Mucosa of rectum (tissue), 2 donors: ENCODE data around the gene GABRG3.
"Not testable (repeated sequence)": the region's sequence is repeated elsewhere in the genome, so short reads cannot be mapped to it uniquely, and the experiment has no call there.

Source experiments
- H3K27ac ChIP-seq, 2 donors: one replicate each; pipeline ENCODE4 v1.7.0; 2013; ENCODE audit warnings: inconsistent platforms in 2 of 2, low read depth in 2 of 2, low read length in 2 of 2
- H3K27me3 ChIP-seq, 2 donors: one replicate each; pipeline ENCODE4 v1.7.0; 2013; ENCODE audit warnings: low read length in 2 of 2; ENCODE audit not compliant: control insufficient read depth in 2 of 2, insufficient read depth in 2 of 2
- H3K36me3 ChIP-seq, 2 donors: one replicate each; pipeline ENCODE4 v1.7.0; 2013; ENCODE audit warnings: low read length in 2 of 2; ENCODE audit not compliant: control insufficient read depth in 2 of 2, insufficient read depth in 2 of 2
- H3K4me1 ChIP-seq, 2 donors: one replicate each; pipeline ENCODE4 v1.7.0; 2013; ENCODE audit warnings: low read length in 2 of 2, mild to moderate bottlenecking in 1 of 2; ENCODE audit not compliant: control insufficient read depth in 2 of 2, insufficient read depth in 2 of 2
- H3K4me3 ChIP-seq, 2 donors: one replicate each; pipeline ENCODE4 v1.7.0; 2013; ENCODE audit warnings: low read length in 2 of 2
- H3K9ac ChIP-seq, 2 donors: one replicate each; pipeline ENCODE4 v1.7.0; 2013; ENCODE audit warnings: low read length in 2 of 2, low read depth in 1 of 2, mild to moderate bottlenecking in 1 of 2
- H3K9me3 ChIP-seq, 2 donors: one replicate each; pipeline ENCODE4 v1.7.0; 2013; ENCODE audit warnings: low read length in 2 of 2; ENCODE audit not compliant: control insufficient read depth in 2 of 2
- donor health status: healthy.
- donor health status: Normal muscosa, but diverticular disease.

Gene GABRG3

GRCh38 chr15:27182561-27183110, 211.7 kb downstream of the GABRG3 start:
- H3K4me1 ChIP-seq, result no peaks in the 10 kb centered on the region
- no peak overlapping the region for H3K9ac ChIP-seq
- no peak overlapping the region for H3K27ac ChIP-seq
- no peaks in the 10 kb centered on the region for H3K27me3 ChIP-seq
- no peaks in the 10 kb centered on the region for H3K36me3 ChIP-seq
- no peak overlapping the region for H3K4me3 ChIP-seq
- H3K9me3 ChIP-seq, result peaks cover 3 to 7% of the 10 kb centered on the region in 2 donors

- Histone ChIP-seq H3K9ac (no peak overlapping the region), H3K27ac (no peak overlapping the region), H3K4me1 (no peaks in the 10 kb centered on the region), H3K9me3 (peaks cover 3% of the 10 kb centered on the region in 2 donors), H3K27me3 (no peaks in the 10 kb centered on the region), H3K36me3 (no peaks in the 10 kb centered on the region), H3K4me3 (no peak overlapping the region)
Measured at GRCh38 chr15:27183201-27183600, 212.2 kb downstream of the GABRG3 start.

- not testable (repeated sequence) for H3K4me1 ChIP-seq, H3K27me3 ChIP-seq, H3K9ac ChIP-seq, H3K9me3 ChIP-seq, H3K27ac ChIP-seq, H3K4me3 ChIP-seq, H3K36me3 ChIP-seq
Measured at GRCh38 chr15:27191515-27191914, 220.5 kb downstream of the GABRG3 start.

GRCh38 chr15:27196691-27197090, 225.7 kb downstream of the GABRG3 start:
- Histone ChIP-seq H3K36me3 (no peaks in the 10 kb centered on the region), H3K9me3 (no peaks in the 10 kb centered on the region), H3K27ac (no peak overlapping the region), H3K4me3 (no peak overlapping the region), H3K9ac (no peak overlapping the region), H3K4me1 (no peaks in the 10 kb centered on the region), H3K27me3 (no peaks in the 10 kb centered on the region)

GRCh38 chr15:27201425-27201824, 230.4 kb downstream of the GABRG3 start:
- no peaks in the 10 kb centered on the region for H3K9me3 ChIP-seq
- H3K27me3 ChIP-seq, result no peaks in the 10 kb centered on the region
- H3K4me1 ChIP-seq, result no peaks in the 10 kb centered on the region
- no peak overlapping the region for H3K4me3 ChIP-seq
- no peak overlapping the region for H3K9ac ChIP-seq
- no peaks in the 10 kb centered on the region for H3K36me3 ChIP-seq
- H3K27ac ChIP-seq, result no peak overlapping the region

- Histone ChIP-seq H3K4me3 (no peak overlapping the region), H3K27me3 (no peaks in the 10 kb centered on the region), H3K9ac (no peak overlapping the region), H3K36me3 (no peaks in the 10 kb centered on the region), H3K9me3 (peaks cover 0 to 8% of the 10 kb centered on the region in 2 donors), H3K27ac (no peak overlapping the region), H3K4me1 (no peaks in the 10 kb centered on the region)
Measured at GRCh38 chr15:27210176-27210575, 239.2 kb downstream of the GABRG3 start.

- H3K4me1 ChIP-seq, result no peaks in the 10 kb centered on the region
- H3K9me3 ChIP-seq, result peaks cover 0 to 9% of the 10 kb centered on the region in 2 donors
- H3K4me3 ChIP-seq, result no peak overlapping the region
- H3K36me3 ChIP-seq, result no peaks in the 10 kb centered on the region
- H3K27ac ChIP-seq, result no peak overlapping the region
- no peak overlapping the region for H3K9ac ChIP-seq
- H3K27me3 ChIP-seq, result no peaks in the 10 kb centered on the region
Measured at GRCh38 chr15:27214032-27214431, 243.1 kb downstream of the GABRG3 start.

- H3K9me3 ChIP-seq, result peaks cover 0 to 9% of the 10 kb centered on the region in 2 donors
- H3K9ac ChIP-seq, result no peak overlapping the region
- H3K4me1 ChIP-seq, result no peaks in the 10 kb centered on the region
- H3K27me3 ChIP-seq, result no peaks in the 10 kb centered on the region
- H3K4me3 ChIP-seq, result no peak overlapping the region
- H3K27ac ChIP-seq, result no peak overlapping the region
- H3K36me3 ChIP-seq, result no peaks in the 10 kb centered on the region
Measured at GRCh38 chr15:27214961-27215360, 244.0 kb downstream of the GABRG3 start.

- H3K4me1 ChIP-seq, result no peaks in the 10 kb centered on the region
- no peak overlapping the region for H3K27ac ChIP-seq
- H3K9me3 ChIP-seq, result peaks cover 0 to 13% of the 10 kb centered on the region in 2 donors
- no peaks in the 10 kb centered on the region for H3K36me3 ChIP-seq
- no peaks in the 10 kb centered on the region for H3K27me3 ChIP-seq
- no peak overlapping the region for H3K9ac ChIP-seq
- no peak overlapping the region for H3K4me3 ChIP-seq
Measured at GRCh38 chr15:27218426-27218825, 247.4 kb downstream of the GABRG3 start.

GRCh38 chr15:27219636-27220035, 248.7 kb downstream of the GABRG3 start:
- no peak overlapping the region for H3K9ac ChIP-seq
- H3K4me3 ChIP-seq, result no peak overlapping the region
- H3K27me3 ChIP-seq, result no peaks in the 10 kb centered on the region
- H3K27ac ChIP-seq, result no peak overlapping the region
- H3K4me1 ChIP-seq, result no peaks in the 10 kb centered on the region
- H3K9me3 ChIP-seq, result peaks cover 4 to 13% of the 10 kb centered on the region in 2 donors
- no peaks in the 10 kb centered on the region for H3K36me3 ChIP-seq

GRCh38 chr15:27220199-27220598, 249.2 kb downstream of the GABRG3 start:
- H3K27me3 ChIP-seq, result no peaks in the 10 kb centered on the region
- H3K4me3 ChIP-seq, result no peak overlapping the region
- no peak overlapping the region for H3K27ac ChIP-seq
- no peak overlapping the region for H3K9ac ChIP-seq
- no peaks in the 10 kb centered on the region for H3K4me1 ChIP-seq
- H3K36me3 ChIP-seq, result no peaks in the 10 kb centered on the region
- peaks cover 4 to 9% of the 10 kb centered on the region in 2 donors for H3K9me3 ChIP-seq
